Upper lobe of left lung (tissue), 4 donors: Measurements from ENCODE around the gene VEPH1.

Source experiments
- CTCF ChIP-seq, 6 experiments: fragments of 450-650 bp in 4 of 6; fragments of 200-600 bp in 2 of 6; sonication (generic) in 2 of 6; IDR thresholded peaks; one replicate each; pipeline ENCODE4 v1.5.1; 2016 to 2019; ENCODE audit warnings: antibody characterized with exemption in 6 of 6
- EP300 ChIP-seq, 4 donors: sonication (generic); formaldehyde crosslinking; IDR thresholded peaks; one replicate each; pipeline ENCODE4 v1.5.1; 2017; ENCODE audit warnings: antibody characterized with exemption in 4 of 4, control low read depth in 2 of 4
- POLR2A ChIP-seq, 4 donors: fragments of 450-650 bp; IDR thresholded peaks; one replicate each; pipeline ENCODE4 v1.5.1; 2016 to 2017; ENCODE audit warnings: antibody characterized with exemption in 4 of 4, mild to moderate bottlenecking in 2 of 4
- POLR2AphosphoS5 ChIP-seq, 2 donors: sonication (generic); formaldehyde crosslinking; IDR thresholded peaks; one replicate each; pipeline ENCODE4 v1.5.1; 2017; ENCODE audit warnings: antibody characterized with exemption in 2 of 2

GRCh38 chr3:157498371-157498770, 4.8 kb downstream of the VEPH1 start:
- TF ChIP-seq POLR2A (IDR thresholded peaks at IDR 0.05) (no peak), CTCF (IDR thresholded peaks at IDR 0.05) (no peak), POLR2AphosphoS5 (IDR thresholded peaks at IDR 0.05) (no peak), EP300 (IDR thresholded peaks at IDR 0.05) (no peak)
